NCI-H2107 (cell line): Measurements from ENCODE around the gene NACC2.
A peak's percentile ranks its signal among the peaks of the same experiment; 100 is the strongest.
"Not testable (repeated sequence)": the region's sequence is repeated elsewhere in the genome, so short reads cannot be mapped to it uniquely, and the experiment has no call there.

Experiments used
- DNase-seq: peaks from one replicate; lab custom pipeline; 2025; lab: John Stamatoyannopoulos, UW

Gene NACC2

DNA sequence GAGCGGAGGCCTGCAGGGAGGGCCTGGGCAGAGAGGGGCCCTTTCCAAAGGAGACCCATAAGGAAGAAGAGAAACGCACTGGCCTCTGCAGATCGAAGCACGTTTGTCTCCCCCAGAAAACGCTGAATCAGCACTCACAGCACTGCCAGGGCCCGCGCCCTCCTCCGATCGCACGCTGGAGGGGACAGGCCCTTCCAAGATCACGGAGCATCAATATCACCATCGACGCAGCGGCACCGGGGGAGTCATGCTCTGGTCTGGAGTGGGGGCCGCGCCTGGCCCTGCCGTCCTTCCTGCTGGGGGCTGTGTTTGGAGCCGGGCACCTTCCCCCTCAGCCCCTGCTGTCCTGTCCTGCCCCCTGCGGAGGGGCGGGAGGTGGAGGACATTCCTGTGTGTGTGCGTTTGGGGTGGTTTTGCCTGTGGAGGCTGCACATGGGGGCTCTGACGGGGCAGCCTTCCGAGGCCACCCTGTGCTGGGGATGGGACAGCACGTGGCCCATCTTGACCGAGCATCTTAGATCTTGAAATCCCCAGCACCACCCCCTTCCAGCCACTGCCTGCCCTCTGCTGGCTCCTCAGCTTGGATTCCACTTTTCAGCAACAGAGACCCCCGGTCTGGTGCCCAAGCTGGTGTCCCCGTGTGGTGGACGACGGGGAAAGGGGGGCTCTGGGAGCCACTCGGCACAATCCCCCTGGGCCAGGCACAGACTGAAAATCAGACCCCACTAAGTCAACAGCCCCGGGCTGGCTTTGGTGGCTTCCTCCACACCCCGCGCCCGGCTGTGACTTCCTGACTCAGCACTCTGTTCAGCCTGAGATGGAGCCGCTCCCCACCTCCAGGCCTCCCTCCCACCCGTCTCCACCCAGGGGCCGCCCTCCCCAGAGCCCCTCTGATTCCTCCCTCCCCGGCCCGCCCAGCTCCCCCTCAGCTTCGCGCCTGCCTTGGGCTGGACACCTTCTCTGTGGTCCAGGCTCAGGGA lies 15.3 kb upstream of the NACC2 start:
- DNase-seq: no peak

DNA sequence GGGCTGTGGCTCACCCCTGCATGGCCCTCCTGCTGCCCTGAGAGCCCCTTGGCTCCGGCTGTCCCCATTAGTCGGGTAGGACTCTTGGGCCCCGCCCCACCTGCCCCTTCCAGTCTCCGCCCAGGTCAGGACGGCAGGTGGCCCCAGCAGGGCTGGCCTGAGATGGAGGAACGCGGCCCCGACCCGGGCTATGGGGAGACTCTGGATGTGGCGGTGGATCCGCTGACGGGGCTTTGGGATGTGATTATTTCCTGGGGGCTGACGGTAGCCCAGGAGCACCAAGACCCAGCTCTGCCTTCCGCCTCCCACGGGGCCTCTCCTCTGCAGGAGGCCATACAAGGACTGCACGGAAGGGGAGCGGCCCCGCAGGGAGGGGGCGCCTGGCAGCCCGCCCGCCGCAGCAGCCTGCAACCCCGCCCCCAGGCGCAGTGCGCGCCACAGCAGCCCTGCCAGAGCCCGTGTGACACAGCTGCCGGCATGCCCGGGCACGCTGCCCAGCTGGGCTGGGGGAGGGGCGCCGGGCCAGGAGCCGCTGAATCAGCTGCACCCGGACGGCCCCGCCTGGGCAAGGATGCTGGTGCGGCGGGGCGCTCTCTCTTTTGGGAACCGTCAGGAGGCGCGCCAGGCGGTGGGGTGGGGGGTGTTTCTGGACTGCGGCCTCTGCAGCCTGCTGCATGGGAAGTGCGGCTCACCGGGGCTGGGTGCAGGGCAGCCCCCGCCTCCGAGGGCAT lies 14.4 kb upstream of the NACC2 start:
- DNase-seq: peak; percentile 92

DNA sequence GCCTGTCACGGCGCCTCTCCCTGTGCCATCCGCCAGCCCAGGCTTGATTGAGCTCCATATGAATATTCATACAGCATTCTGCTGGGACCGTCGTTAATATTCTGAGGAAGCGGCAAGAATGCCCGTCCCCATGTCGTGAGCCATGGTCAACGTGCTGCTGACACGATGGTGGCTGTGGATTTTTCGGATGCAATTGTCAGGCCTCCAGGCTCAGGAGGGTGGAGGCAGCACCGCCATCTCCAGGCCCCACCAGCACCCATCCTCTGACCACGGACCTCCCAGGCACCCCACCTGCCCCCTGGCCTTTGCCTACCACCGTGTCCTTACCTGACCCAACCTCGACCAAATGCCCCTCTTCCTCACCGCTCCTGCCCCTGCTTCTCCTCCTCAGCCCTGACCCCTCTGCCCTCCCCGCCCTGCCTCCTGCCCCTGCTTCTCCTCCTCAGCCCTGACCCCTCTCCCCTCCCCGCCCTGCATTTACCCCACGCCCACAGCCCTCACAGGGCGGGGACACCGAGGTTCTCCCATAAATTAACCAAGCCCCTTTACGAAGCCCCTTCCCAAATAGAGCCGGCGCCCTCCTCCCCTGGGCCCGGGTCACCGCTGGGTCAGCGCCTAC lies 13.7 kb upstream of the NACC2 start:
- DNase-seq: no peak

DNA sequence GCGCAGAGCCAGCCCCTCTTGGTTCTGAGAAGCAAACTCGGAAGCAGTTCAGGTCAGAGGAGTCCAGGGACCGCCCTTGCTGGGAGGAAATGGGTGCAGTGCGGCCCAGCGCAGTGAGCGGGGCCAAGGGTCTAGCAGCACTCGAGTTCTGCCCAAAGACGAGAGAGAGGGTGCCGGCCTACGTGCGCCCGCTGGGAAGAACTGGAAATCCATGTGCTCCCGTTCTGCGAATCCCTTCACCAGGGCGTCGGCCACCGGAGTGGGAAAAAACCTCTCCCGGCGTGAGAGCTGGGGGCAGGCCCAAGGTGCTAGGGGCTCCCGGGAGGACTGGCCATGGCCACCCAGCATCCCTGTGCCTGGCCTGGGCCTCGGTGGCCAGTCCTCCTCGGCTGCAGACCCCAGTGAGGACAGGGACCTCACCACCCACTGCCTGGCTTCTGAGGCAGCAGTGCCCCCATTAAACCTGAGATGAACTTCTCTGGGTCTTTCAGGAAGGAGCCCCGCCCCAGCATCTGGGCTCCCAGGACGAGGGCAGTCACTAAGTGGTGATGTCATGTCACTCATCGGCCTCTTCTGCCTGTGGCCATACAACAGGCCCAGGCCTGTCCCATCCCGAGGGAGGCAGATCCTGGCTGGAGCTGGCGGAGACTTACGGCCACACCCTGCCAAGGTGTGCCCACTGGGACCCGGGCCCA lies 13.0 kb upstream of the NACC2 start:
- peak; percentile 60 for DNase-seq

DNA sequence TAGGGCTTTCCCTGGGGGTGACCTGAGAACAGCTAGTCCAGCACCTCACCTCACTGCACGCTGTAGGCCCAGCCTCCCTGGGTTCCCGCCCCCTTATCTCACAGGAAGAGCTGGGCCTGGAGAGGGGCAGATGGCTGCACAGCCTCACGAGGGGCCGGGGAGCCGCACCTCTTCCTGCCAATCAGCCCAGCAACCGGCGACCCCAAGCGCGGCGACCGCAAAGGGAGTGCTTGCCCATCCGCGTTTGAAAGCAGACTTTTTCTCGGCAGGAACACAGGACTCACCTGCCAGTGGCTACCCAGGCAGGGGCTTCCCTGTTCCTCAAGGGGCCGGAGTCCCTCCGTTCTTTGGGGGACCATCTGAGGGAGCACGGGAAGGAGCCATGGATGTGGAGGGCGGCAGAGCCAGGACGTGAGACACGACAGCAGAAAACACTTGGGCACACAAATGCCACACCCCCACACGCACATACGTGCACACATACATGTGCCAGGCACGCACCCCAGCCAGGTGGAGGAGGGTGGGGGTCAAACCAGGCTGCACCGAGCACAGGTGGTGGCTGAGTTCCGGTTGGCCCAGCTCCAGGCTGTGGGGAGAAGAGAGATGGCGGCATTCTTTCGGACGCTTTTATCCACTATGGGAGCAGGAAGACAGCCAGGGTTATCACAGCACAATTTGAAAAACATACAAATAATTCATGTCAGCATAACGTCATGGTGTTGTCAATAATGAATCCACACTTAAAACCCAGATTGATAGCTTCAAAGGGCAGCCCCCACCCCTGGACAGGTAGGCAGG lies 12.3 kb upstream of the NACC2 start:
- DNase-seq: no peak

DNA sequence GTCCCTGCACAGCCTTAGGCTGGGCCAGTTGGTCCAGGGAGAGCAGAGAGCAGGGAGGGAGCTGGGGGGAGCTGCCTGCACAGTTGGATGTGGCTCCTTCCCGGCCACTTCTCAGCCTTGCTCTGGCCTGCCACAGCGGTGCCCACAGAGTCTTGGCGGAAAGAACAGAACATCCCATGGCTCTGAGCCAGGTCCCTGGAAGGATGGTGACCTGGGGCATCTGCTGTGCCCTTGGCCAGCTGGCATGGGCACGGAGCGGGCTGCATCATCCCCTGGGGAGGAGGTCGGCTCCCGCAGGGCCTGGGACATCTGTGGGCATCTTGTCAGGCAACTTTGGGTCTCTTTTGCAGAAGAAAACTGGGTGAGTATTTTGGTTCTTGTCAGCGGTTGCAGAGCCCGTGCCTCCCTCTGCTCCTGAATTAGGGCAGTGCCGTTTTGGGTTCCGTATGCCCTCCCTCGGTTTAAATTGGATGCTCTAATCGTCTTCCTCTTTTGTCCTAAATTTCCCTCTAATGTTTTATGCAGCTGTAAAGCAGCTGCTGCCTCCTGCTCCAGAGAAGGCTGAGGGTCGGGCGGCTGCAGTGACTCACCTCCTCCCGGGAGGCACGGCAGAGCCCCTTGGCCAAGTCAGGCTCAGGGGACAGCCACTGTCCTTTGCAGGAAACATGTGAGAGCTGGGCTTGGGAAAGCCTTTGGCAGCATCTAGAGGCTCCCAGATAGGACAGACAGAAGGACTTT lies 10.5 kb upstream of the NACC2 start:
- DNase-seq: no peak

DNA sequence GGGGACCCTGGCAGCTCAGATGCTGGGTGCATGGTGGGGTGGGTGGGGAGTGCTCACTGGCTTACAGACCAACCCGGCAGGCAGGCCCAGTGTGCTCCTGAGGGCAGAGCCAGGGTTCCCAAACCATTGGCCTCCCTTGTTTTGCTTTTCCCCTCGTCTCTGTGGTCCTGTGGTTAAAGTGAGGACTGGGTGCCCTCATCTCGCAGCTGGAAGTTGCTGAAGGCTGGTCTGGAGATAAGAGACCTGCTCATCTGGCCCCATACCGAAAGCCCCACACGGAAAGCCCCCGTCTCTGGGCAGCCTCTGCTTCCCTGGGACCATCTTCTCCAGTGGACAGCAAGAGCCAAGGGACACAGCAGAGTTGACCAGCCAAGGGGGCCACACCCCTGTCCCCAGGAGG lies 9.8 kb upstream of the NACC2 start:
- DNase-seq: no peak

DNA sequence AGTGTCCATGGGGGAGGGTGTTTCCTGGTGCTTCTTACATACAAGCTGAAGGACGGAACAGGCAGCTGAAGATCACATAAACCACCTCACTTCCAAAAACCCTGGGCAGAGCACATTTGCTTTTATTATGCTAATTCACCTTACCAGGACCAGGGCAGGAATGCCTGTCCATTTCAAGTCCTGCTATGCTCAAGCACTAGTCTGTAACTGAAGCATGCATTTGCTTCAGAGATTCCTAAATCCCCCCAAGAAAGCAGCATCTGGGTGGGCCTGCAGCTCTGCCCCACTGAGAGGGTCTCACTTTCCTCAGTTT lies 9.4 kb upstream of the NACC2 start:
- no peak for DNase-seq

DNA sequence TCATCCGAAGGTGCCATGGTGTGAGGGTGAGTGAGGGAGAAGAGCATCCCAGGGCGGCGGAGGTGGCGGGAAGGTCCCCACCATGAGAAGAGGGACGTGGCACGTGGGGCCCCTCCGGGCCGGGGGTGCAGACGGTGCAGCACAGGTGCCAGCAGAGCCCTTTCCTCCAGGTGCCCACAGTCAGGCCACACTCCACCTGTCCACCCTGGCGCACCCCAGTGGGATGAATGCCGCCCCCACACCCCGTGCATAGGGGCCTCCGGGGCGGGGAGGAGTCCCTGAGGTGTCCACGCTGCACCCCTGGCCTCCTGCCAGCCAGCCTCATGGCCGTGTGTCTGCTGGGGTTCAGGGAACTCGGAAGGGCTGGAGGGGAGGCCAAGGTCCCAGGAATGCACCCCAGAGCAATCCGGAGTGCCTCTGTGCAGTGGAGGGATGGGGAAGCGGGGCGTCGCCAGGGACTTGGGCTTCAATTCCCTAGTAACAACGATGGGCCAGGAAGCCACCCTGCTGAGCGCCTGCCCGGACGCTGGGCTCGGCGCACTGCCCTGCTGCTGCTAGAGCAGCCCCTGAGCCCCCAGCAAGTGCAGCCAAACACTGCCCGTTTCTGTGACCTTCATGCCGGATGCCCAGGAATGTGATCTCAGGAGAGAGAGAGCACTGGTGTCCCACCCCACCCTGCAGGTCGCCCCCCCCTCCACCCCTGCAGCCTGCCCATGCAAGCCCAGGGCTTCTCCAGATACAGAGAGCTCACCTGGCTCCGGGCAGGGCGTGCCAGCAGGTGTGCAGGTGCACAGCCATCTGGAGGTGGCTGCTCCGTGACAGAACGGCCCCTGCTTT lies 8.8 kb upstream of the NACC2 start:
- DNase-seq: peak; percentile 69

DNA sequence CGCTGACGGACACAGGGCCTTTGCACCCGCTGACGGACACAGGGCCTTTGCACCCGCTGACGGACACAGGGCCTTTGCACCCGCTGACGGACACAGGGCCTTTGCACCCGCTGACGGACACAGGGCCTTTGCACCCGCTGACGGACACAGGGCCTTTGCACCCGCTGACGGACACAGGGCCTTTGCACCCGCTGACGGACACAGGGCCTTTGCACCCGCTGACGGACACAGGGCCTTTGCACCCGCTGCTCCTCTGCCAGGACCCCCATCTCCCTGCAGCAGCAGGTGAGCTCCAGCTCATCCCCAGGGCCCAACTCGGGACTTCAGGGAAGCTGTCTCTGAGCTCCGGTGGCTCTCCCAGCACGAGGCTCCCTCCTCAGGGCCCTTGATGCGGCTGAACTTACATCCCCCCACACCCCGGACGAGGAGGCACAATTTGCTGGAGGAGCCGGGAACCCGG lies 6.6 kb upstream of the NACC2 start:
- DNase-seq: not testable (repeated sequence)

DNA sequence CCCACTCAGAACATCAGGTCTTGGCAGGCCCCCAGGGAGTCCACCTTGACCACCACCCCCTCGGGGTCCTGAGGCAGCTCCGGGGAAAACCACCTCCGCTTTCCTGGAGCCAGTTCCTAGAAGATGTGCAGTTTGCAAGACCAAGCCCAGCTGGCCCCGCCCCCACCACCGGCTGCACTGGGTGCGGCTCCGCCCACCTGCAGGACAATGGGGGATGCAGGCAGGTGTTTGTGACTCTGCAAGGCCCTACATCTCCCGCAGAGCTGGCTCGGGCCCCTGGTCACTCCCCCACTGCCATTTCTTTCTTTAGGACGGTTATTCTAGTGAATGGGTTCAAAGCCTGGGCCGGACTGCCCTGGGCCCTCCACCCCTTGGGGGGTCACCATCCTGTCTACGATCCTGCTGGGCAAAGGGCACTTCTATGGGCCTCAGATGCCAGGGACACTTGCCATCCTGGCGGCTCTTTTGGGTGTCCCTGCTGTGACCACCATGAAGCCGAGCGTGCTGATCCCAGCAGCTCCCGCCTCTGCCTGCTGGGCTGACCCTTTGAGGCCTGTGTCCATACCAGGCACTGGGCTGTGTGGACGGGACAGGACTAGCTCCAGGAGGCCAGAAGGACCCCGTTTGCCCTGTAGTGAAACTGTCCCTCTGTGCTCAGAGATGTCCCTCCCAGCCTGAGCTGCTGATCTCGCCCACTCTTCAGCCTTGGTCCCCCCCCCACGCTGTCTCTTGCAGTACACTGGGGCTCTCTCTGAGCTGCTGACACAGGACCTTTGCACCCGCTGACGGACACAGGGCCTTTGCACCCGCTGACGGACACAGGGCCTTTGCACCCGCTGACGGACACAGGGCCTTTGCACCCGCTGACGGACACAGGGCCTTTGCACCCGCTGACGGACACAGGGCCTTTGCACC lies 5.9 kb upstream of the NACC2 start:
- DNase-seq: peak; percentile 57

DNA sequence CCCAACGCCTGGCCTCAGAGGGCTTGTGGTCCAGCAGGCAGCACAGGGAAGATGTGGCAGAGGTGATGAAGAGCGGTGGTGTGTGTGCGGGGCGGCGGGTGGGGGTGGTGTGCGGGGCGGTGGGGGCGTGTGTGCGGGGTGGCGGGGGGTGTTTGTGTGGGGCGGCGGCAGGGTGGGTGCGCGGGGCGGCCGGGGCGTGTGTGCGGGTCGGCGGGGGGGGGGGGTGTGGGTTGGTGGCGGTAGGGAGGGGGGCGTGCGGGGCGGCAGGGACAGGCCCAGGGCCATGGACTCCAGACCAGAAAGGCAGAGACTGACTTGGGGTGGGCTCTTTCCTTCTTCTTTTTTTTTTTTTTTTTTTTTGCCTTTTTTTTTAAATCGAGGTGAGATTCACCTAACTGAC lies 4.5 kb upstream of the NACC2 start:
- DNase-seq: no peak

DNA sequence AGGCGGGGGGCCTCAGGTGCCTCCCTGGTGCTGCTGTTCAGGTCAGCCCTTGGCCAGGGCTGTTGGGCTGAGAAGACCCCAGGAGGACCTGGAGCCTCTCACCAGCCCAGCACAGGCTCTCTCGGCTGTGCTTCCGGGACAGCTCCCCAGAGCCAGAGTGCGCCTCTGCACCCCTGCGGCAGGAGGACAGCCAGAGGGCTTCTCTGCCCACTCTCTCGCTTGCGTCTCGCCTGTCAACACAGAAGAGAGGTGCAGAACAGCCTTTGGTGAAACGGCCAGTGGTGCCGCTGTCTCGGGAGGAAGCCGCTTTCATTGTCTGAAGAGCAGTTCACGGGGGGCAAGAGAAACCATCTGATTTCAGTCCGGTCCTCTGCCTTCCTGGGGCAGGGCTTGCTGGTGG lies 3.8 kb upstream of the NACC2 start:
- DNase-seq: no peak

DNA sequence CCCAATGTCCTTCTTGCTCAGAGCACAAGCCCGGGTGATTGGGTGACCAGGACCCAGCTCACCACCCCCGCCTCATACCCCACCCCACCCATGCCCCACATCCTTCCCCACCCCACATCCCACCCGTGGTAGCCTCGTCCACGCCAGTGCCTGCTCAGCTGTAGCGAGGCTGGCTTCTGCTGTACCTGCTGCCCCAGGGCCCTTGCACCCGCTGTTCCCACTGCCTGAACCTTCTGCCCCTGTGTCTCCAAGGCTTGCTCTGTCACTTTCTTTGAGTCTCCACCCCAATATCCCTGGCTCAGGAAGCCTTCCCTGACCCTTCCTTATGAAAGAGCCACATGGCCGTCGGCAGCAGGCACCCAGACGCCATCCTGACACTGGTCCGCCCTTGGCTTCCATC lies 3.1 kb upstream of the NACC2 start:
- no peak for DNase-seq

DNA sequence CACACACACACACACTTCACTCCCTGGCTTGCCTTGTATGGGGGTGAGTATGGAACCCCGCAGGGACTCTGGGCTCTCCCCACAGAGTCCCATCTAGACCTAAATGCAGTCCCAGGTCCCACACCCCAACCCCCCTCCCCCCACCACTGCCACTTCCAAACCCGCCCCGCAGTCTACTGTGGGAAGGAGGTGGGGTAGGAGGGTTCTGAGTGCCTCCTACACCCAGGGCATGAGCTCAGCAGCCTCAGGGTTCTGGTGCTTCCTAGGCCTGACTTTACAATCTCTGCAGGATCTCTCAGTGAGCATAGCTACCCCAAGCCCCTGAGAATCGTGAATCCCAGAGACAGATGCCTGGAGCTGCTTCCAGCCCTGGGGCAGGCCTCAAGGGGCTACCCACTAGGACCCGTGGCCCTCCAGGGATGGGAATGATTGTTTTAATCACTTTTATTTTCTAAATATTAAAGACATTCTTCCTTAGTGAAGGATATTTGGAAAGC lies 1.5 kb upstream of the NACC2 start:
- no peak for DNase-seq

DNA sequence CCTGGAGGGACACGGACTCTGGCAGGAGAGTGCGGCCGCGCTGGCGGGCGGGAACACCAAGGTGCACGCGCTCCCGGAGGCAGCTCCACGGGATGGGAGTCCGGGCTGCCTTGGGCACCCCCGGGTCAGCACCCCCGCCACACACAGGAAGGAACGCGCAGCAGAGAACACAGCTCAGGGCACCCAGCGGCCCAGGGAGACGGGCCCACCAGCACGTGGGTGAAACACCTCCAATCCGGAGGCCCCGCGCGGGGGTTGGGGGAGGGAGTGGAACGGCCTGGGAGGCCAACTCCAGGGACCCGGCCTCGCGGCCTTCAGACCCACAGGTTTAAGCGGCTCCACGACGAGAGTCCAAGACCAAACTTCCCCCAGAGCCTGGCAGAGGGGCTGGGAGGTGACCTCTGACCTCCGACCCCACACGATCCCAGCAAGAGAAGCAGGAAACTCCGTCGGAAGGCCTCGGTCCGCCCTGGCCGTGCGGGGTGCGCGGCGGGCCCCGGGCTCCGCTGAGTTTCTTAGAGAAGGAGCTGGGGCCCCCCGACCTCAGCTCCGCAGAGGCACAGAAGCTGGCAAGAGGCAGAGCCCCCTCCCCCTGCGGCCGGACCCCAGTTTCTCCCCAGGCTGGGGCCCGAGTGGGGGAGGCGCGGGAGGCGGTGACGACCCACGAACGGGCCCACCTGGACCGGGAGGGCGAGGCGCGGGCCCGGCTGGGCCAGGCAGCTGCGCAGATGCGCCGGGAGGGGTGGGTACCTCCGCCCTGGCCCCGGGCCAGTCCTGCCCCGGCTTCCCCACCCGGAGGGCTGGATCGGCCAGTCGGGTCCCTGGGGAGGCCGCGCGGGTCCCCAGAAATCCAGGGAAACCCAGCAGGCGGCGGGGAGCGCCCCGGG lies 851 bp downstream of the NACC2 start:
- peak; percentile 39 for DNase-seq

DNA sequence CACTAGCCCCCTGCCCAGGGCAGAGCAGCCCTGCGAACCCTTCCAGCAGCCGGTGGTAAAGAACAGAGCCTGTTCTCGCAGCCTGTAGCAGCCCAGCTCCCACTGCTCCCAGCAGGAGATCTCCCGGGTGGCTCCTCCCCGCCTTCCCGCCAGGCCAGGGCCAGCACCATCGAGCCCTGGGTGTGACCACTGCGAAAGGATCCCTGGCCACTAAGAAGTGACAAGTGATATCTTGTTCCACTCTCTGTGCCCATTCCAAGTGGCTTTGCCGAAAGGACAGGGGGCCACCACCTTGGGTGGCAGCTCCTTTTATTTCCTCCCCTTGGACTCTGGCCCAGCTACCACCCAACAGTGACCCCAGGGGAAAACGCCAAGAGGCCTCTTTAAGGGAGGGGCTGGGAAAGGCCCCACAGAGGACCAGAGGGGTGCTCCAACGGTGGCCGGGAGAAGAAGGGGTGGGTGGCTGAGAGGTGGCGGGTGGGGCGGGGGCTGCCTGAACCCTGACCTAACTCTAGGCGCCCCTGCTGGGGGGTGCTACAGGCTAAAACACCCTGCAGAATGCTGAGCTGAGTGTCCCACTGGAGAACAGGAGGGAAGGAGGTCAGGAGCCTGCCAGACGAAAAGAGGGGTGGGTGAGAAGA lies 1.6 kb downstream of the NACC2 start:
- DNase-seq: no peak
